ENCODE results near the gene COLEC12. TPM values are rescaled to one million over a fixed set of nuclear protein-coding genes. Genes with fewer than 3 reads are reported as not detected.
A peak's percentile ranks its signal among the peaks of the same experiment; 100 is the strongest.

The COLEC12 gene
- total RNA-seq, 1 donor from 2014 or later = 157 TPM

- Mint-ChIP-seq H3K4me3 (ENCODE audit: unreplicated experiment) (peak overlapping the region; percentile 72), H3K27ac (ENCODE audit: unreplicated experiment) (peak overlapping the region; percentile 97), H3K27me3 (ENCODE audit: unreplicated experiment) (peaks cover 15% of the 10 kb centered on the region), H3K4me1 (ENCODE audit: unreplicated experiment) (peaks cover 34% of the 10 kb centered on the region), H3K36me3 (ENCODE audit: low read depth, unreplicated experiment) (peaks cover 34% of the 10 kb centered on the region), H3K9me3 (ENCODE audit: unreplicated experiment) (peaks cover 18% of the 10 kb centered on the region)
- DNase-seq (ENCODE audit: low spot score) = no peak
- TF ChIP-seq, protein P1, sequence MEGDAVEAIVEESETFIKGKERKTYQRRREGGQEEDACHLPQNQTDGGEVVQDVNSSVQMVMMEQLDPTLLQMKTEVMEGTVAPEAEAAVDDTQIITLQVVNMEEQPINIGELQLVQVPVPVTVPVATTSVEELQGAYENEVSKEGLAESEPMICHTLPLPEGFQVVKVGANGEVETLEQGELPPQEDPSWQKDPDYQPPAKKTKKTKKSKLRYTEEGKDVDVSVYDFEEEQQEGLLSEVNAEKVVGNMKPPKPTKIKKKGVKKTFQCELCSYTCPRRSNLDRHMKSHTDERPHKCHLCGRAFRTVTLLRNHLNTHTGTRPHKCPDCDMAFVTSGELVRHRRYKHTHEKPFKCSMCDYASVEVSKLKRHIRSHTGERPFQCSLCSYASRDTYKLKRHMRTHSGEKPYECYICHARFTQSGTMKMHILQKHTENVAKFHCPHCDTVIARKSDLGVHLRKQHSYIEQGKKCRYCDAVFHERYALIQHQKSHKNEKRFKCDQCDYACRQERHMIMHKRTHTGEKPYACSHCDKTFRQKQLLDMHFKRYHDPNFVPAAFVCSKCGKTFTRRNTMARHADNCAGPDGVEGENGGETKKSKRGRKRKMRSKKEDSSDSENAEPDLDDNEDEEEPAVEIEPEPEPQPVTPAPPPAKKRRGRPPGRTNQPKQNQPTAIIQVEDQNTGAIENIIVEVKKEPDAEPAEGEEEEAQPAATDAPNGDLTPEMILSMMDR (IDR thresholded peaks at IDR 0.05; ENCODE audit: unreplicated experiment) = no peak
These were observed 14.8 kb upstream of the COLEC12 start for GRCh38 chr18:515156-515815.

DNA sequence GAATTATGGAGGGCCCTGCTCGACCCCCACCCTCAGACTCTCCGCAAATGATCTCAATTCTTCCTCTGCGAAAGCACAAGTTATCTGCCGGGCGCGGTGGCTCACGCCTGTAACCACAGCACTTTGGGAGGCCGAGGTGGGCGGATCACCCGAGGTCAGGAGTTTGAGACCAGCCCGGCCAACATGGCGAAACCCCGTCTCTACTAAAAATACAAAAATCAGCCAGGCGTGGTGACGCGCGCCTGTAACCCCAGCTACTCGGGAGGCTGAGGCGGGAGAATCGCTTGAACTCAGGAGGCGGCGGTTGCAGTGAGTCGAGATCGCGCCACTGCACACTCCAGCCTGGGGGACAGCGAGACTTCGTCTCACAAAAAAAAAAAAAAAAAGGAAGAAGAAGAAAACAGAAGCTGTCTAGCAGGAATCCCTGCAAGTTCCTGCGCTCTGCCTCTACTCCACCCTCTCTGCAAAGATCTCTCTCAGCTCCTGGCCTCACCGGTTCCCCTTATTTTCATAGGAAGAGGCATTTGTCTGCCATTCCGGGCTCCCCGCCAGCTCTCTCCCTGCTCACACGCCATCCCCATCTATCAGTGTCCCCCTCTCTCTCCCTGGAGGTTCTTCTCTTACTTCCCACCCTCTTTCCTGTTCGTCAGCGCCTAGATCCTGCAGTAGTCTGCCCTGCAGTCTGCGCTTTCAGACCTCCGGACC is 13.5 kb upstream of the COLEC12 start:
- Mint-ChIP-seq H3K27ac (ENCODE audit: unreplicated experiment) (peak overlapping the region; percentile 77), H3K36me3 (ENCODE audit: low read depth, unreplicated experiment) (peaks cover 33% of the 10 kb centered on the region), H3K4me1 (ENCODE audit: unreplicated experiment) (peaks cover 29% of the 10 kb centered on the region), H3K4me3 (ENCODE audit: unreplicated experiment) (no peak overlapping the region), H3K9me3 (ENCODE audit: unreplicated experiment) (peaks cover 14% of the 10 kb centered on the region), H3K27me3 (ENCODE audit: unreplicated experiment) (peaks cover 11% of the 10 kb centered on the region)
- no peak for DNase-seq (ENCODE audit: low spot score)
- TF ChIP-seq, protein P1 (IDR thresholded peaks at IDR 0.05; ENCODE audit: unreplicated experiment) = no peak

GRCh38 chr18:512957-513356 is 12.5 kb upstream of the COLEC12 start:
- Mint-ChIP-seq H3K36me3 (ENCODE audit: low read depth, unreplicated experiment) (peaks cover 23% of the 10 kb centered on the region), H3K9me3 (ENCODE audit: unreplicated experiment) (peaks cover 14% of the 10 kb centered on the region), H3K4me1 (ENCODE audit: unreplicated experiment) (peaks cover 19% of the 10 kb centered on the region), H3K27me3 (ENCODE audit: unreplicated experiment) (peaks cover 11% of the 10 kb centered on the region), H3K27ac (ENCODE audit: unreplicated experiment) (no peak overlapping the region), H3K4me3 (ENCODE audit: unreplicated experiment) (no peak overlapping the region)
- TF ChIP-seq, protein P1 (IDR thresholded peaks at IDR 0.05; ENCODE audit: unreplicated experiment) = no peak
- no peak for DNase-seq (ENCODE audit: low spot score)

- Mint-ChIP-seq H3K9me3 (ENCODE audit: unreplicated experiment) (no peaks in the 10 kb centered on the region), H3K4me3 (ENCODE audit: unreplicated experiment) (no peak overlapping the region)
These were observed 8.3 kb upstream of the COLEC12 start for GRCh38 chr18:508835-509234.

More at GRCh38 chr18:508835-509234, 8.3 kb upstream of the COLEC12 start:
- DNase-seq (ENCODE audit: low spot score) = no peak
- H3K36me3 Mint-ChIP-seq (ENCODE audit: low read depth, unreplicated experiment) = peaks cover 4% of the 10 kb centered on the region
- TF ChIP-seq, protein P1 (IDR thresholded peaks at IDR 0.05; ENCODE audit: unreplicated experiment) = no peak
- peaks cover under 1% of the 10 kb centered on the region for H3K27me3 Mint-ChIP-seq (ENCODE audit: unreplicated experiment)
- H3K4me1 Mint-ChIP-seq (ENCODE audit: unreplicated experiment) = peaks cover 22% of the 10 kb centered on the region
- no peak overlapping the region for H3K27ac Mint-ChIP-seq (ENCODE audit: unreplicated experiment)

Data from endothelial cell (in vitro differentiated cells).